Urothelium cell line (cell line): ENCODE data around the gene A1BG.
"Not testable (repeated sequence)": the region's sequence is repeated elsewhere in the genome, so short reads cannot be mapped to it uniquely, and the experiment has no call there.

ENCODE experiments used
- DNase-seq: peaks from one replicate; pipeline ENCODE4 v3.0.0; 2011; ENCODE audit warnings: low spot score, mixed read lengths
- FAIRE-seq: peaks from 2 replicates; lab custom pipeline; 2011; peaks lifted over from hg19 to GRCh38; lab: Jason Lieb, UNC

A1BG gene

DNA sequence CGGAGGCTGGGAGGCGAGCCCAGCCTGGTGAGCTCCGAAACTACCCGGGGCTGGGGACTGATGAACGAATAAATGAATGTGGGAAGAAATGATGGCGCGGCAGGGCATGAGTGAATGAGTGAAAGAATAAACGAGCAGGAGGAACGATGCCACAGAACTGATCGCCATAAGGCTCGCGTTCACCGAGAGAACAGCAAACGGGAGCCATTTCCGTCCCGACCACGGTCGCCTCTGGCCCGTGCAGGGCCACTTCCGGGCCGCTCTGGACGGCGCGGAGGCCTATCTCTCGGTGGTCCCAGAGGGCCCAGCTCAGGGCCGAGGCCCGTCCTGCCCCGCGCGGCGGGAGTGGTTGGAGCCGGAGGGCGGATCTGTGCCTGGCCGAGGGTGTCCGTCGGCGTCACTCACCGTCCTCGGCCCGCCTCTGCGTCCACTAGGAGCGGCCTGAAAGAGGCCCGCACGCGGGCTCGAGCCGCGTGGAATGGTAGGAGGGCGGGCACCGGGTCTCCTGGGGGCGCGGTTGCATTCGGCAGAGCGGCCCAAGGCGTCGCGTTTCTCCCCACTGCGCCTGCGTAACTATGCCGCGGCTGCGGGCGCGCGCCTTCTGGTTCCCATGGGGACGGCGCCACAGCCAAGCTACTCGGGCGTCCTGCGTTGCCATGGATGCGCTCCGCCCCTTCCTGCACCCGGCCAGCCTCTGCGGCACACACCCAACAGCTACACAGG is 9.1 kb upstream of the A1BG start, which contains the start of gene ZNF497:
ZNF497 (minus strand) TSS at position 480 of the 723 bp plus-strand sequence. CDS start 5,116 bp downstream, outside the sequence.
- peak; percentile 98 for DNase-seq
- FAIRE-seq, result peak; percentile 89

DNA sequence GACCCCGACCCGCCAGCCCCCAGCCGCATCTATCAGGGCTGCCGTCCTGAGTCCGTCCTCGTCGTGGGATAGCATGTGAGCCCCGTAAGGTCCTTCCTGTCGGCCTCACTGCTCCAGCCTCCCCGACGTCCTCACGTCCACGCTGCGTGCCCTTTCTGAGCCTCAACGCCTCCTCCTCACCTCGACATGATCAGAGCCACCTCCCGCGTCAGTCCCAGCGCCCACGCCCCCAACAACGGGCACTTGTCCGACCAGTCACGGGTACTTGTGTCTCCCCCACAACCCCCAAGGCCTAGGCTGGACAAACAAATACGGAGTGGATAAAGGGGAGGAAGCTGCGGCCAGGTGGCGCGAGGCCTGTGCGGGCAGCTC is 8.6 kb upstream of the A1BG start:
- FAIRE-seq (no peak), DNase-seq (peak; percentile 50)

DNA sequence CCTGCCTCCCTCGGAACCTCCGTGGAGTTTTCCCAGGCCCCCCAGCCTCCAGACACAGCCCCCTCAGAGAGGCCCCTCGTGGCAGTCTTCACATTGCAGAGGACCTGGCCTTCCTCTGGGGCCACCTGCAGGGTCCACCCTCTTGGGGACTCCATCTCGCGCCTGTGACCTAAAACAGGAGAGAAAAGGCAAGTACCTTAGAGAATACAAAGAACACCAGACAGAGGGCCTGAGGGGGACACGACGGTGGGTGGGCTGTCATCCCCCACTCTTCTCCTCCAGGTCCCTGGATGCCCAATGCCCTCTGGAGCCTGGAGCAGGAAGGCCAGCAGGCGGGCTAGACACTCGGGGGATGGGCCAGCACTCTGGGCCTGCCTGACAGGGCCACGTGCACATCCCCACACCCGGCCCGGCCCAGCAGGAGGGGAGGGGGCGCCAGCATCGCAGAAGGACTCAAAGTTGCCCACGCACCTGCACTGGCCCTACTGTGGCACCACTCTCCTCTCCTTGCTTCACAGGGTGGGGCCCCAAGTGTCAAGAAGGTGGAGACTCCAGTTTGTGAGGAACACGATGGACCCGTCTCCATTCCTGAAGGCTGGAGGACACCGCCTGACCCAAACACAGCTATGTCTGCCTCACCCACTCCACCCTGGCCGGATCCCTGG is 4.3 kb upstream of the A1BG start:
- DNase-seq (no peak), FAIRE-seq (no peak)

DNA sequence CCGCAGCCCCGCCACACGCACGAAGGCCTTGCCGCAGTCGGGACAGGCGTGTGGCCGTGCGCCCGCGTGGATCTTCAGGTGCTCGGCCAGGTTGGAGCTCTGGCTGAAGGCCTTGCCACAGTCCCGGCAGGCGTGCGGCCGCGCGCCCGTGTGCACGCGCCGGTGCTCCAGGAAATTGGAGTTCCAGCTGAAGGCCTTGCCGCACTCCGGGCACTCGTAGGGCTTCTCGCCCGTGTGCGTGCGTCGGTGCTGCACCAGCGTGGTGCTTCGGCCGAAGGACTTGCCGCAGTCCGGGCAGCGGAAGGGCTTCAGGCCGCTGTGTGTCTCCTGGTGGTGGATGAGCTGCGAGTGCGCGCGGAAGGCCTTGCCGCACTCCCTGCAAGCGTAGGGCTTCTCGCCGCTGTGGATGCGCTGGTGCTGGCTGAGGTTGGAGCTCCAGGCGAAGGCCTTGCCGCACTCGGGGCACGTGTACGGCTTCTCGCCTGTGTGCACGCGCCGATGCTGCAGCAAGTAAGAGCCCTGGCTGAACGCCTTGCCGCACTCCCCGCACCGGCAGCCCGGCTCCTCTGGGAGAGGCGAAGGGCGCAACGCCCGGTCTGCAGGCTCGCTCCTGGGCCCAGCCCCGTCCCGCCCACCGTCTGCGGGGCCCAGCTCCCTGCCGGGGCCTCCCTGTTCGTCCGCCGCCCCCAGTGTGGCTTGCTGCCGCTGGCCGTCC is 3.6 kb upstream of the A1BG start:
- FAIRE-seq (no peak), DNase-seq (no peak)

DNA sequence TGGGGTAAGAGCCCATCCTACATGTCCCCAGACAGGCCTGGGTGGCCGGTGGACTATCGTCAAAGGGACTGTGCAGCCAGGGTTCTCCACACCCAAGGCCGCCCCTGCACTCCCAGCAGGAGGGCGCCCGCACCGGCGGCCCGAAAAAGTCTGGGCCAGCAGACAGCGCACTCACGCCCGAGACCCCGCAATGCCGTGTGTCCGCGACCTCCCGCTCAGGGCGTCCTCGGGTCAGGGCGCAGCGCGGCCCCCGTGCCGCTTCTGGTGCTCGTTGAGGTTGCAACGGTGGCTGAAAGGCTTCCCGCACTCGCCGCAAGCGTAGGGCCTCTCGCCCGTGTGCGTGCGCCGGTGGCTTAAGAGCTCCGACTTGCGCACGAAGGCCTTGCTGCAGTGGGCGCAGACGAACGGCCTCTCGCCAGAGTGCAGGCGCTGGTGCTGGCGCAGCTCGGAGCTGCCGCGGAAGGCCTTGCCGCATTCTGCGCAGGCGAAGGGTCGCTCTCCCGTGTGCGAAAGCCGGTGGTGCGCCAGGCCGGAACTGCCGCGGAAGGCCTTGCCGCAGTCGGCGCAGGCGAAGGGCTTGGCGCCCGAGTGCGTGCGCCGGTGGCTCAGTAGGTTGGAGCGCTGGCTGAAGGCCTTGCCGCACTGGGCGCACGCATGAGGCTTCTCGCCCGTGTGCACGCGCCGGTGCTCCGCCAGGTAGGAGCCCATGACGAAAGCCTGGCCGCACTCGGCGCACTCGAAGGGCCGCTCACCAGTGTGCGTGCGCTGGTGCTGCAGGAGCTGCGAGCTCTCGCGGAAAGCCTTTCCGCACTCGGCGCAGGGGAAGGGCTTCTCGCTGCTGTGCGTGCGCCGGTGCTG is 2.8 kb upstream of the A1BG start:
- DNase-seq (no peak), FAIRE-seq (no peak)

DNA sequence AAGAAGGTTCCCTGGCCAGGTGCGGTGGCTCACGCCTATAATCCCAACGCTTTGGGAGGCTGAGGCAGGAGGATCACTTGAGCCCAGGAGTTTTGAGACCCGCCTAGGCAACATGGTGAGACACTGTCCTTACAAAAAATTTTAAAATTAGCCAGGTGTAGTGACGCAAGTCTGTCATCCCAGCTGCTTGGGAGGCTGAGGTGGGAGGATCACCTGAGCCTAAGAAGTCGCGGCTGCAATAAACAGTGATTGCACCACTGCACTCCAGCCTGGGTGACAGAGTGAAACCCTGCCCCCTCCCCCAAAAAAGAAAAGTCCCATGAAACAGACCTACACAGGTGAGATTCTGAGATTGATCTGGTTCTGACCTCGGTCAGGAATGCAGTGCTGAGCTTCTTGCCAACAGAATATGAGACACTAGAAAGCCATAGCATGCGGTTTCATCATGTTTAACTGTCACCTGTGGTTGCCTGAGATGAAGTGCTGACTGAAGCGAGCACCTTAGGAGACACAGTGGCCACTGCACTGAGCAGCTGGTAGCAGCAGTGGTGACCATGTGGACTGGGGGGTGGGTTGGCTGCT is 2.0 kb upstream of the A1BG start:
- no peak for DNase-seq
- FAIRE-seq, result no peak

DNA sequence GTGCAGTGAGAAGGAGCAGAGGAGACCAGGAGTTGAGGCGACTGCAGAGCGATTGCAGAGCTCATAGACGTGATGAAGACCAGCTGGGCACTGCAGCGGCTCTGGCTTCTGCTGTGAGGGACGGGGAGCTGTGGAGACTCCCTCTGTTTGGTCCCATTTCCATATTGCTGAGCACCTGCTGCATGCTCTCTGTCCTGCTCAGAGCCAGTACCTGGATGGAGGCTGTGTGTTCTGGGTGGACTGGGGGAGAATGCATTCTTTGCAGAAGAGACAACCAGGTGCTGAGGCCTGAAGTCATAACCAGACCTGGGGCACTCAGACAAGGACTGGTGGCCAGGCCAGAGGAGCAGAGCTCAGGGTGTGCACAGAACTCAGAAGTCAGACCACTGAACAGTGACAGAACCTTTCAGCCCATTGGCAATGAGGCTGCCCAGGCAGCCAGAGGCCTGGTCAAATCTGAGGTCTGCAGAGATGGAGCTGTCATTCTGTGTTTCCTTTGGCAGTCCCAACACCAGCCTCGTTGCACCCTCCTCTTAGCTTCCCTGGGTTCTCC is 1.3 kb upstream of the A1BG start:
- no peak for DNase-seq
- no peak for FAIRE-seq

DNA sequence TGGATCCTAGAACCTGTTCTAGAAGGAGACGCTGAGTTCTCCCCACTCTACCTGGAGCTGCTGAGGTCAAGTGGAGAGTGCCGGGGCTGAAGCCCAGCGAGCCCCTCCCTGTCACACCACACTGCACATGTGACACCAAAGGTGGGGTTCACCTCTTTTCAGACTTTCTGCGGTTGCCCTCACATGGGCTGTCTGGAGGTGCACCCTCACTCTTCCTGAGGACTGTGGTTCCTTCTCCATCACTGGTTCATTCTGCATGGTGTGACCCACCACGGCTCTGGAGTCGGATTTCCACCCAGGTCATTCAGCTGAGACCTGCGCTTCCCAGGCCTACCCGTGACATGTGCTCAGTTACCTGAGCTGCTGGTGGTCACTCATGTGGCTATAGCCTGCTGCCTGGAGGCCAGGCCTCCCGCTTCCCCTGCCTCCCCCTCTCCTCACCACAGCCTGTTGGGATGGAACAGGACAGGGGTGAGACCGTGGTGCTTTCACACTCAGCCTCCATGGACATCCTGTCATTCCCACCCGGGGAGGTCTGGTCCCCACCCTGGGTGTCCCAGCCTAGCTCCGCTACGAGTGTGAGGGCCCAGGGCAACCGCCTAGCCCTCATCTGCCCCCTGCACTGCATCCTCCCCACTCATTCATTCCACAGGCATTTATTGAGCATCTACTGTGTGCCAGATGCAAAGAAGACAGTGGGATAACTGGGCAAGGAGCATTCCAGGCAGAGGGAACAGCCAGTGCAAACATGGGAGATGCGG is 605 bp upstream of the A1BG start:
- DNase-seq (no peak), FAIRE-seq (peak; percentile 27)

DNA sequence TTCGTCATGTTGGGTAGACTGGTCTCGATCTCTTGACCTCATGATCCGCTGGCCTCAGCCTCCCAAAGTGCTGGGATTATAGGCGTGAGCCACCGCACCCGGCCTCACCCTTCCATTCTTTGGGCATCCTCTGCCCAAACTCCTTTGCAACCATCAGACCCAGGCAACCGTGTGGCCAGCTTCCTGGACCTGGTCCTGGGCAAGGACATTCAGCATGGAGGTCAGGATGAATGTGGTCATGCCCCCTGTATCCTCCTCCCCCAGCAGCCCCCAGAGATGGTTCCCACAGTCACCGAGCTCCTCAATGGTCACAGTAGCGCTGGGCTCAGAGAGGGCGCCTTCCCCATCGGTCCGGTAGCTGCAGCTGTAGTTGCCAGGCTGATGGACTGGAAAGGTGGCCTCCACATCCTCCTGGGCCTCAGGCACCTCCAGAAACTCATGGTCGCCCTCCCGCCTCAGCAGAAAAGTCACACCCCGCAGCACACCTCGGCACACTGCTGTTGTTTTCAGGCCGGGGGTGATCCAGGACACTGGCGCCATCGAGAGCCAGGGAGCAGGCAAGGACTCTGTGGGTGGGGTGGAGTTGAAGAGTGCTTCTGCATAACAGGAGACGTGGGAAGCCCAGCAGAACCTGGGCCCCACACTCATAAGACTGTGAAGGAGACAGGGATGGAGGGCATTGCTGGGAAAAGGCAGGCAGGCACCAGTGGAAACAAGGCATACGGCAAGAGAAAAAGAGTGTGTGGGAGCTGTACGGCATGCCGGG is 1.1 kb downstream of the A1BG start:
- FAIRE-seq (no peak), DNase-seq (no peak)

DNA sequence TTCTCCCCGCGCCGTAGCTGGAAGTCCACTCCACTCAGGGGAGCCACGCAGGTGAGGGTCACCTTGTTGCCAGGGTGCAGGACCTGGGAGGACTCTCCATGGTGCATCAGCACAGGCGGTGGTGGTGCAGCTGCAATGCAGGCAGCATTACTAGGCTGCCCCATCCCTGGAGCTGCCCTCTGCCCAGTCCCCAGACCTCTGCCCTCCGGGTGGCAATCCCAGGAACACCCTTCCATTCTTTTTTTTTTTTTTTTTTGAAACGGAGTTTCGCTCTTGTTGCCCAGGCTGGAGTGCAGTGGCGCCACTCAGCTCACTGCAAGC is 1.8 kb downstream of the A1BG start:
- DNase-seq (no peak), FAIRE-seq (no peak)

DNA sequence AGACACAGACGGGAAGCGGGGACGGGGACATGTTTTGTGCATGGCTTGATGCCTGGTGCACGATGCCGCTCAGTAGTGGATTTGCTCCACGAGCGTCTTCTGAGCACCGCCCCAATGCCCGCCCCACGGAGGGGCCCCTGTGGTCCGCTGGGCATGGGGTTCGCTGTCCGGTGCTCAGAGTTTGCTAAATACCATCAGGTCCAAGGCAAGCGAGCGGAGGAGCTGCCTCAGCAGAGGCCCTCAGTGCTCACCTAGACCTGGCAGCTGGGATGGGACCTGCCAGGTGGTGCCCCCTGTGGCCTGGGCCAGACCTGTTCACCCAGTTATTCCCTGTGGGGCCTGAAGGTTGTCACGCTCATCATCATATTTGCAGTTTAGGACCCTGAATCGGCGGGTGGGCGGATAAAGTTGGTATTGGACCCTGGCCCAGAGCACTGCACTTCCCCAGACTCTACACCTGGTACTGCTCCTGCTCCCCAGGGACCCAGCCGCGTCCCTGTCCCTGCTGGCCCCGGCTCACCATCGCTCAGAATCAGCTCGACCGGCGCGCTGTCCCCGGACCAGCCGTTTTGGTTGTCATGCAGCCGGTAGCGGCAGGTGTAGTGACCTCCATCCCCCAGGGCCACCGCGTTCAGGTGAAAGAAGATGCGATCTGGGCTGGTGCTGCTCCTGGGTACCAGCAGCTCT is 2.3 kb downstream of the A1BG start:
- no peak for FAIRE-seq
- DNase-seq, result no peak

DNA sequence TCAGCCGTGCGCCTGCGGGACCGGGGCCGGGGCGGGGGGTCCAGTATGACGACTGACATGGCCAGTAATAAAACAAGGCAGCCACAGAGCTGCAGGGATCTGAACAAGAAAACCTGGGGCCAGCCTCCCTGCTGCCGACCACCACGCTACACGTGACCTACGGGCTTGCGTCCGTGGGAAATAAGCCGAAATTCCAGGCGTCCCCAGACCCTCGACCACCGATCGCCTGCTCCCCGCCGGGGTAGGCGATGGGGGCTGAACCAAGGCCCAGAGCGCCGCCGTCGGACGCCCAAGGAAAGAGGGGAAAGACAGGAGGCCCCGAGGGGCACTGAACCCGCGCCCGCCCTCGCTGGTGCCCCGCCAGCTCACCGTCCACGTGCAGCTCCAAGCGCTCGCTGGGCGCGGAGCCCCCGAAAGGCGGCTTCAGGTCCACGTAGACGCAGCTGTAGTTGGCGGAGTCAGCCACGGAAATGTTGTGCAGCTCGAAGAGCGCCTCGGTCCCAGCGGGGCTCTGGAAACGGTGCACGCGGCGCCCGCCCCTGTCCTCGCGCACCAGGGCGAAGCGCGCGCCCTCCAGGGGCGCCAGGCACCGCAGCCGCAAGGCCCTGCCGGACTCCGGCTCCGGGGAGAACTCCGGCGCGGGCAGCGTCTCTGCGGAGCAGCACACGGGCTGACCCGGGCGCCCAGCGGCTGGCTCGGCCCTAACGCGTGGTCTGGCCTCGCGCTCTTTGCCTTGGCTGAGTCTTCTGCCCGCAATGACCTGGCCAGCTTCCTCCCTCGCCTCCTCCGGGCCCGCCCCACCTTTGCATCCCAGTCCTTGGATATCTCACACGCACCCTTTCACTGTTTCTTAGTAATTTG is 3.1 kb downstream of the A1BG start:
- DNase-seq (no peak), FAIRE-seq (no peak)

DNA sequence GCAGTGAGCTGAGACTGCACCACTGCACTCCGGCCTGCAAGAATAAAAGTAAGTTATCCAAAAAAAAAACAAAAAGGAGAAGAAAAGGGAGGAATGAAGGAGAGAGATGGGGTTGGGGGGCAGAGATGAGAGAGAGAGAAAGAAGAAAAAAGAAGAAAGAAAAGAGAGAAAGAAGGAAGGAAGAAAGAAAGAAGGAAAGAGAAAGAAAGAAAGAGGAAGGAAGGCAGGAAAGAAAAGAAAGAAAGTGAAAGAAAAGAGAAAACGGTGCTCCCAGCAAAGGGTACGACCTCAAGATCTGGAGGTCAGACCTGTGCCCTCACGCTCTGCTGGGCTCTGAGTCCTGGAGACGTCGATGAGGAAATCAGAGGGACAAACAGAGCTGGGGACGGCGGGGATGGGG is 3.7 kb downstream of the A1BG start:
- no peak for DNase-seq
- FAIRE-seq, result no peak

DNA sequence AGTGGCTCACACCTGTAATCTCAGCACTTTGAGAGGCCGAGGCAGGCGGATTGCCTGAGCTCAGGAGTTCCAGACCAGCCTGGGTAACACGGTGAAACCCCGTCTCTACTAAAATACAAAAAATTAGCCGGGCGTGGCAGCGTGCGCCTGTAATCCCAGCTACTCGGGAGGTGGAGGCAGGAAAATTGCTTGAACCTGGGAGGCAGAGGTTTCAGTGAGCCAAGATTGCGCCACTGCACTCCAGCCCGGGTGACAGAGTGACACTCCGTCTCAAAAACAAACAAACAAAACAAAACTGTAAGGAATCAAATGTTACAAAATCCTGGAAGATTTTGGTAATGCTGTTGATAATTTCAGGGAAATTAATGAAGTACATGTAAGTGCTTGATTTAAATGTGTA is 5.2 kb downstream of the A1BG start:
- not testable (repeated sequence) for FAIRE-seq, DNase-seq

DNA sequence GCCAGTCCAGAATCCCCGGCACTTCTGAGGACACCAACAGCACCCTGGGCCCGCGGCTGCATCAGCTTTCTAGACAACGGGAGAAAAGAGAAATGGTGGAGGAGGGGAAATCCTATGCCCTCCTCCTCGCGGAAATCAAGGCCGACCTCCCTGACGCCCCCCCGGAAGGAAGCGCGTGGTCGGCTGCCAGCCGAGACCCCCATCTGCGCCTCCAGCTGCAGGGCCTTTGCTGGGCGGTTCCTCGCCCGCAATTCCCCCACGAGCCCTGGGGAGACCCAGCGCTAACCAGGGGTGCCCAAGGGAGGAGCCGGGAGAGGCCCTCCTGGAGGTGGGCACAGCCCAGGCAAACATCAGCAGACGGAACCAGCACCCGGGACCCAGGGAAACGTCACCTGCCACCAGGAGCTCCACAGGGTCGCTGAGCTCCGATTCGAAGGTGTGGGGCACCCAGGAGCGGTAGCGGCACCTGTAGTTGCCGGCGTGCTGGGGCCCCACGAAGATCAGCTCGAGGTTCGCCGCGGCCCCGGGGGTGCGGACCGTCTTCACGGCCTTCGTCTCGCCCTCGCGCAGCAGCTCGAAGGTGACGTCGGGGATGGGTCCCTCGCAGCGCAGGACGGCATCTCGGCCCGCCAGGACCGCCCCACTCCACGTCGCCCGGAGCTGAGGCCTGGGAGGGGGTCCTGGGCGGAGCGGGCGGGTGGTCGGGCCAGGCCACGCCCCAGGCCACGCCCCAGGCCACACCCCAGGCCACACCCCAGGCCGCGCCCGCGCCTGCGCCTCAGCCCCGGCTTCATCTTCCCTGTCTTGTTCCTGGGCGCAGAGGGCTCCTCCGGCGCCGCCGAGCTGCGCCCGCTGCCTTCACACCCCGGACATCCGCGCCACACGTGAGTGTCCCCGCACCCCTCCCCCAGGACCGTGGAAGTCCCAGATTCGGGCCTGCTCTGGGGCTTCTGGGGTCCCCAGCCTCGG is 6.0 kb downstream of the A1BG start:
- FAIRE-seq (peak; percentile 17), DNase-seq (peak; percentile 93)

DNA sequence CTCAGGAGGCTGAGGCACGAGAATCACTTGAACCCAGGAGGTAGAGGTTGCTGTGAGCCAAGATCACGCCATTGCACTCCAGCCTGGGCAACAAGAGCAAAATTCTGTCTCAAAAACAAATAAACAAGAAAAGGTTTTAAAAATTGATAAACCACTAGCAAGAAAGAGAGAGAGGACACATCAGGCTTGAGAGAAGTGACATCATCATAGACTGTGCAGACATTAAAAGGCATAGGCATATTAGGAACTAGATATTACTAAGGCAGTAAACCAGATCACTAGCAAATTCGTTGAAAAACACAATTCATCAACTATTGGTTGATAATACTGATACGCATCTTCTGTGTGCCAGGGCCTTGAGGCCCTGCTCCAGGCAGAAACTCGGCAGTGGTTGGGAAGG is 7.7 kb downstream of the A1BG start:
- no peak for DNase-seq
- no peak for FAIRE-seq
